Stimulated activated CD8-positive, alpha-beta memory T cell treated with anti-CD3 and anti-CD28 coated beads, Interleukin-2, amount 100 ng/mL, for 48 hours (primary cell): ENCODE results near the gene ACSF3.
"Not testable (repeated sequence)": the region's sequence is repeated elsewhere in the genome, so short reads cannot be mapped to it uniquely, and the experiment has no call there.

Source experiments
- DNase-seq, 2 donors: peaks; one replicate each; pipeline ENCODE4 v3.0.0-alpha.2; 2020; ENCODE audit warnings: low read depth in 2 of 2

ACSF3 gene

DNA sequence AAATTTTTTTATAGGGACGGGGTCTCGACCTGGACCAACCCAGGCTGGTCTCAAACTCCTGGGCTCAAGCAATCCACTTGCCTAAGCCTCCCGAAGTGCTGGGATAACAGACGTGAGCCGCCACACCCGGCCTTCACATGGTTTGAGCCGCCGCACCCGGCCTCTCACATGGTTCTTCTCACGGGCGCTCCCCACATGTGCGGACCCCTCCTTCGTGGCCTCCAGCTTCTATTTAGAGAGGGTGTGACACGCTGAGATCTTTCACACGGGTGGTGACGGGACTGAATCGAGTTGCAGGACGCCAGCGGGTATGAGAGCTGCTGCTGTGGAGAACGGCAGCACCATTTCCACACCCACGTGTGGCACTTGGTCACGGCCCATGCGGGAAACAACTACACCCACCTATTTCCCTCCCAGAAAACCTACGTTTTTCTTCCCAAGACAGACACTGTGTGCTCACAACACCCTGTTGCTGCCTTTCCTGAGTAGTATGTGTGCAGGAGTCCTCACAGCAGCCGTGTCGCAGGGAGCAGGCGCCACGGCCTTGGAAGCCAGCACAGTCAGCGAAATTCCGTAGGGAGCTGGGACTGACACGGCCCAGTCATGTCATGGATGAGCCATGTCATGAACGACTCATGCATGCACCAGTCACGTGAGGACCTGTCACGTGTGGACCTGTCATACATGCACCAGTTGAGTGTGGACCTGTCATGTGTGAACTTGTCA lies 20.1 kb upstream of the ACSF3 start:
- DNase-seq: no peak

DNA sequence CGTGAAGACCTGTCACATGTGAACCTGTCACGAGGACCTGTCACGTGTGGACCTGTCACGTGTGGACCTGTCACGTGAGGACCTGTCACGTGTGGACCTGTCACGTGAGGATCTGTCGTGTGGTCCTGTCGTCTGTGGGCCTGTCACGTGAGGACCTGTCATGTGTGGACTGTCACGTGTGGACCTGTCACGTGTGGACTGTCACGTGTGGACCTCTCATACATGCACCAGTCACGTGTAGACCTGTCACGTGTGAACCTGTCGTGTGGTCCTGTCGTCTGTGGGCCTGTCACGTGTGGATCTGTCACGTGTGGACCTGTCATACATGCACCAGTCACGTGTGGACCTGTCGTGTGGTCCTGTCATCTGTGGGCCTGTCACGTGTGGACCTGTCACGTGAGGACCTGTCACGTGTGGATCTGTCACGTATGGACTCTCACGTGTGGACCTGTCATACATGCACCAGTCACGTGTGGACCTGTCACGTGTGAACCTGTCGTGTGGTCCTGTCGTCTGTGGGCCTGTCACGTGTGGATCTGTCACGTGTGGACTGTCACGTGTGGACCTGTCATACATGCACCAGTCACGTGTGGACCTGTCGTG lies 19.5 kb upstream of the ACSF3 start:
- DNase-seq: not testable (repeated sequence)

DNA sequence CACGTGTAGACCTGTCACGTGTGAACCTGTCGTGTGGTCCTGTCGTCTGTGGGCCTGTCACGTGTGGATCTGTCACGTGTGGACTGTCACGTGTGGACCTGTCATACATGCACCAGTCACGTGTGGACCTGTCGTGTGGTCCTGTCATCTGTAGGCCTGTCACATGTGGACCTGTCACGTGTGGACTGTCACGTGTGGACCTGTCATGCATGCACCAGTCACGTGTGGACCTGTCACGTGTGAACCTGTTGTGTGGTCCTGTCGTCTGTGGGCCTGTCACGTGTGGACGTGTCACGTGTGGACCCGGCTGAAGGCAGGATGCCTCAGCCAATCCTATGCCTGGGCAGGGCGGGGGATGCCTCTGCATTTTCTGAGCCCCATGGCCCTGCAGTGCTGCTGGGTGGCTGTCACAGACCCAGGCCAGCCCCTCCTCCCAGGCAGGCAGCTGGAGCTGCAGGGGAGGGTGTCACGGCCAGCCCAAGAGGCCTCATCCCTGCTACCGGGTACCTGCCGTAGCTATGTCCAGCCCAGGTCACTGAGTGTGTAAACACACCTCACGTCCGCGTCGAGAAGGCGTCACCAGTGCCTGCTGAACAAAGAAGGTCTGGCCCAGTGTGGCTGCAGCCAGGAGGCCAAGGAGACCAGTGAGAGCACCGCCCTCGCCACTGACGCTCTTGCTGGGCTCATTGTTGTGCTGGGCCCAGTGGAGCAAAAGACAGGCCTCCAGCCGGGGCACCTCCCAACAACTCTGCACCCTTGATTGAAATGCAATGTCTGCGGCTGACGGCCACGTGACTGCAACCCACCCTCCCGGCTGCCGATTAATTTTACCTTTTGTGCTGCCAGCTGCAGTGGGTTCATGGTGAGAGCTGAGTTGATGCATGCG lies 18.6 kb upstream of the ACSF3 start:
- no peak for DNase-seq

DNA sequence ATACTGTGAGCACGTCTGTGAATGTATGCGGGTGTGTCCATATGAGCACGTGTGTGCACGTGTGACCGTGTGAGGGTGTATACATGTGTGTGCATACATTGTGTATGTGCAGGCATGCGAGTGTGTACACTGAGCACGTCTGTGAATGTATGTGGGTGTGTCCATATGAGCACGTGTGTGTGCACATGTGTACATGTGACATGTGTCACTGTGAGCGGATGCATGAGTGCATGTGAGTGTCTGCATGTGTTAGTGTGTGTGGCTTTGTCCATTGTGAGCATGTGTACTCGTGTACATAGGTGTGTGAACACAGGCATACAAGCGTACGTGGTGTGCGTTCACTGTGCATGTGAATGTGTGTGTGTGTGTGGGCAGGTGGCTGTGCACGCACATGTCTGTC lies 17.5 kb upstream of the ACSF3 start:
- DNase-seq: no peak

DNA sequence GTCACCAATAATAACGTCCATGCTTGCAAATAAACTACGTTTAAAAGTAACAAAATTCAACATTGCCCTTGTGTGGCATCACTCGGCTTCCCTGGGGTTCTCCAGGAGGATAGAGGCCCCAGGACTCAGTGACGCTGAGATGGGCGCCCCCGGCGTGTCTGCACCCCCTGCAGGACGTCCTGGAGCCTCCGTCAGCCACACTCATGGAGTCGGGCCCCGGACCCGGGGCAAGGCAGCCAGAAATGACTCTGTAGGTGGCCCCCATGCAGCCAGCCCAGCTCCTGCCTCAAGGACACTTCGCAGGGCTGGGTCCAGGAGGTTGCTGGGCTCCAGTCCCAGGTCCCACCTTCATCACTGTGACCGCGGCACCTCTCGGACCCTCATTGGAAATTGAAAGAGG lies 16.6 kb upstream of the ACSF3 start:
- DNase-seq: no peak

DNA sequence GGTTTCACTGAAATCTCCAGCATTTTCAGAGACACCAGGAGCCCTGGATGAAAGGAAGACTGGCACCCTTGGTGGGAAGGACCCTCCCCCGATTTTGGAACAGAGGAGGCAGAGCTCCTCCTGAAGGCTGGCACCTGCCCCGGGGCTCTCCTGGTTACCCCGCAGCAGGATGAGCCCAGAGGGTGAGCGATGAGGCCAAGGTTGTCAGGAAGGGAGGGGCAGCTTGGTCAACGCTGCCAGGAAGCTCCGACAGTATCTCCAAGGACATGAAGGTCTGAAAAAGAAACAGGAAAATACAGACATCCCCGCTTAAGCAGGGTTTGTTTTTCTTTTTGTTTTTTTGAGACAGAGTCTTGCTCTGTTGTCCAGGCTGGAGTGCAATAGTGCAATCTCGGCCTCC lies 15.5 kb upstream of the ACSF3 start:
- no peak for DNase-seq

DNA sequence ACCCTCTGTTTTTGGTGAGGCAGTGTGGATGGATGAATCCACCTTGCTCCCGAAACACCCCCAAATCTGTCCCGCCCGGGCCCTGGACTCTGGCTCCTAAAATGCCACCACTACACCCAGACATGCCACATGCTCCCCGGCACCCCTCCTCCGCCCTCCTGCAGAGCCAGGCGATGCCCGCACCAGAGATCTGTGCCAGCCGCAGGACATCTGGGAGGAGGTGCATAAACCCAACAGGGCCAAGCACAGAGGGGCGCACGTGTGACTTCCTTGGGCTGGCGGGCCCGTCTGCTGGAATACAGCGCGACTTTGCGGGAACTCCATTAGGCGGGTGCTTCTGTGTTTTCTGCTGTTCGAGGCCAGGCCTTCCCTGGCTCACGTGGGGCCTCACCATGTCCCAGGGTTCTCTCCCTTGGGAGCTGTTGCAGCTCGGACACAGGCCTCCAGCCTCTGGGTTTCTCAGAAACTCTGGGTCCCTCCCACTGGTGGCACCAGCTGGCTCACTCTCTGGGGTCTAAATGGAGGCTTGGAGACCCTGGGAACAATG lies 14.1 kb upstream of the ACSF3 start:
- no peak for DNase-seq

DNA sequence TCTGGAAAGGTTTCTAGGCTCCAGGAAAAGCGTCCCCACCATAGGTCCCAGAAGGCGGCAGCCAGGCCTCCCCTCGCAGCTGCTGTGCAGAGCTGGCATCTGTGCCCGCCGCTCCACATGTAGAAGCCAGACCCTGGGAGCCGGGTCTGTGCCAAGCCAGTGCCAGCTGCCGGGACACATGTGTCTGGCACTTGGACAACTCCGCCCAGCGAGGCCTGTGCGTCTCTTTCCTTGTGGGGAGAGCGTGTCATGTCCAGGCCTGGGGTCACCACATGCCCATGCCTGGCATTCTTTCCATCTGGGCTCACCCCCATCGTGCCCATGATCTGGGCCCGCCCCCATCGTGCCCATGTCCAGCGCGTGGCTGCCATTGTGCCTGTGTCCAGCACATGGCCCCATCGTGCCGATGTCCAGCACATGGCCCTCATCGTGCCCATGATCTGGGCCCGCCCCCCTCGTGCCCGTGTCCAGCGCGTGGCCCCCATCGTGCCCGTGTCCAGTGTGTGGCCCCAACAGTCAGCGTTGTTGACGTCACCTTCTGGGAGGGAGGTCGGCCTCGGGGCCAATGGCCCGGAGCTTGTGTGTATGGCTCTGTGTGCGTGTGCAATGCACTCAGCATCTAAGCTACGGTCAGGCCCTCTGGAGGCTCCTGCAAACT lies 13.3 kb upstream of the ACSF3 start:
- DNase-seq: no peak

DNA sequence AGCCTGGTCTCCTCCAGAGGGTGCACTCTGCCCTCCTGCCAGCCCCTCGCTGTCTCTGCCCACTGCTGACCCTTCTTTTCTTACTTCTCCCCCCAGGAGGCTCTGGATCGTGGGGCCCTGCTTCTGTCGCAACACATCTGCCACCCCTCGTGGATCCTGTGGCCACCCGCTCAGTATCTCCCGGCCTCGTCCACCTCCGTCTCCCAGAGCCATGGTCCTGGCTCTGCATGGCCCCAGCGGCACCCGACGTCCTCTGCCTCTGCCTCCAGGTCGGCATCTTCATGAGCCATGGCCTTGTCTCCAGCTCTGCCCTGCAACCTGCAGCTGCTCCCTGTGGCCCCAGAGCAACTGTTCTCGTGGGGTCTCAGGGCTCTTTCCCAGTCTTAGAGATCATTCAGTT lies 12.1 kb upstream of the ACSF3 start:
- no peak for DNase-seq

DNA sequence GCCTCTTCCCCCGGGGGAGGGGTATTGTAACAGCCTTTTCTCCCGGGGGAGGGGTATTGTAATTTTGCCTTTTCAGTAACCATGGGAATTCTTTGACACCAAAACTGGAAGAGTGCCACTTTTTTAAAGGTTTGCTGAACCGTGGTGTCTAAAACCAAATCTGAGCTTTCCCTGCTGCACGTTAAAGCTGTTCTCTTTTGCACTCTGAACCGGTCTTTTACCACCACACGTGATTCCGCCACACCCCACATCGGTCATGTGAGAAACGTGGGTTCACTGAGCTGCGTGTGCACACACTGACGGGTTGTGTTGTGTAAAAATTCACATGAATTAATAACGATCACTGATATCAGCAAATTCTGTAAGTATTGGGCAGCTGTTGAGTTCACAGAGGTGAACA lies 9.2 kb upstream of the ACSF3 start:
- DNase-seq: no peak

DNA sequence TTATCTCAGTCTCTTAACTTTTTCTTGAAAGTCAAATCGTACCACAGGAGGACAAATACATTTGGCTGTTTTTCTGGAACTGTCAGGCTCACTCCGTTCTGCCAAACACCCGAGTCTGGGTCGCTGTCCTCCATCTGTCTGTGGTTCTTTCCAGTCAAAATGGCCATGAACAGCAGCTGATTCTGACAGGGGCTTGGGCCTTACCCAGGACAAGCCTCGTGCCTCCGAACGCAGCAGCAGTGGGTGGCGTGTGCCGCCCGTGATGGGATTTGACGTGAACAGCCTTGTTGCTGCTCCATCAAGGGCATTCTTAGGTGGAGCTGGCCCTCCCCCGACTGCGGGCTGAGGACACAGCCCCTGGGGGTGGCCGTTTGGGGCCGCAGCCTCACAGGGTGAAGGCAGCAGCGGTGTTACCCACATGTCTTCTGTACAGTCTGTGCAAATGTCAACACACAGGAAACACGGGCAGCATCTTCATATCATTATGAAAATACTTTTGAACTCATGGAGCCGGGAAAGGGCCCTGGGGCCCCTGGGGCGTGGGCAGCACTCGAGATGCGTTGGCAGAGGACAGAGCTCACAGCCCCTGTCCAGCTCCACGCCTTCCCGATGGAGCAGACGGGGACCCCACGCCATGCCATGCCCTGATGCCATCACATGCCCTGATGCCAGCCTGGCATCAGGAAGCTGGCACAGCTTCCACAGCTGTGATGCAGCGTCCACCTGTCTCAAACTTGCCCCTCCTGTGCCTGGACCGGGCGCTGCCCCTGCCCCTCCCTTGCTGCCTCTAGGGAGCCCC lies 8.6 kb upstream of the ACSF3 start:
- DNase-seq: no peak

DNA sequence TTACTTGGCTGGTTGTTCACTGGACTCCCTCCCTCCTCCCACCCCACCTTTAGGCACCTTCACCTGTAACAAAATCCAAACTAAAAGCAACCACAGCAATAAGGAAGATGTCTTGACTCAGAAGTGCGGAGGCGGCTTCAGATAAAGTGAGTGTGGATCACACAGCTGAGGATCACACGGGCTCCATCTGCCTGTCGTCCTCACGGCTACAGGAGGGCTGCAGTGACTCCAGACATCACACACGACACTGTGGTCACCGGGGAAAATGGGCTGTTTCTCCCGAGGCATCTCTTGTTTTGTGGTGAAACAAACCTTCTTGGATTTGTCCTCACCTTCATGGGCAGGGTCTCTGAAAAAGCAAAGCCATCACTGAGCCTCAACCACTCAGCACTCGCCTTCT lies 7.9 kb upstream of the ACSF3 start:
- no peak for DNase-seq

DNA sequence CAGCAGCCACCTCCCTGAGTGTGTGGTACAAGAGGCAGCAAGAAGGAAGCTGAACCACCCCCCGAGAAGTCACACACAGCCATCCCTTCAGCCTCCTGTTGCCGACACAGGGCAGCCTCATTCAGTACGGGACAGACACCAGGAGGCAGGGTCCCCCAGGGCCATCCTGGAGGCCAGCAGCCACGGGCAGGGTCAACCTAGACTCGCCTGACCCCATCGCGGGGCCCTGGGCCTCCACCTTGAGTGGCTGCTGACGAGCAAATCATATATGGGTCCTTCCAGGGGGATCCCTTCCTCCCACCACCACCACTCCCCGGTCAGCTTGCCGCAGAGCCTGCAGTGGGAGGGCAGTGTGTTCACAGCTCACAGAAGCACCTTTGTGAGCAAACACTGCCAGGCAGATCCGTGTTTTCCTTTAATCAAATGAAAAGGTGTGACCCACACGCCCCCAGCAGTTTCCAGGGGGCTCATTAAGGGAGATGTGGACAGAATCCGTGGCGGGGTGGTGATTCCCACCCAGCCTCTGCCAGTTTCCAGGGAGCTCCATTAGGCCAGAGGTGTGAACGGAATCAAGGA lies 5.6 kb upstream of the ACSF3 start:
- DNase-seq: no peak

DNA sequence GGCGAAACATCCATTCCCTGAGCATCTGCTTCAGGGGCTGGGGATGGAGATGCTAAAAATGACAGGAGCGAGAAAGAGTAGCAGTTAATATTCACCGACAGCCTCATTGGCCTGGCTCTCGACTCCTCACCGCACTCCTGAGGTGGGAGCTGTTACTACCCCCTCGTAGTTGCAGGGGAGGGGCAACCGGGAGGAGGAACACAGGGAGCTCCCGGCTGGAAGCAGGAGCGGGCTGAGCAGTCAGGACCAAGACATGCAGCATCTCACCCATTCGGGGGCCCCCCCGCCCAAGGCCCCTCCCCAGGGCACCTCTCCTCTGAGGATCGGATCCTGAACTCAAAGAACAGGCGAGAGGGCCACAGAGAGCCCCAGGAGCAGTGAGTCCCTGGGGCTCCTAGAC lies 4.5 kb upstream of the ACSF3 start:
- DNase-seq: no peak

DNA sequence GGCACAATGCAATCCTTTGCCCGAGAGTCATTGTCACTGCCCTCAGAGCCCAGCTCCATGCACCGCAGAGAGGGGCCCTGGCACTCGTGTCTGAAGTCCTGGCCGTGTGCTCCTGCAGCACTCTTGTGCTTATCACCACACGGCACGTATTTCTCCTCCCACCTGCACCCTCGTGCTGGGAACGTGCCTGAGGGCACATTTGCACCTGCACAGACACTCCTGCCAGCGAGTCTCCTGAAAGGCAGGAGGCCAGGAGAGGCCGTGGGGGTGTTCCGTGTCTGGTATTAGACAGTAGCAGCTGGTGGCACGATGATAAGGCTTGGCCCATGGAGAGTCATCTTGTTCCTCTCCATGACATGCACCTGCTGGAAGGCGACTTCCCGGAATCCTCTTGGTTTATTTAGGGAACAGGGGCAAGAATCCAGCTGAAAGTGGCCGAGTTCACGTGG lies 3.4 kb upstream of the ACSF3 start:
- DNase-seq: no peak

DNA sequence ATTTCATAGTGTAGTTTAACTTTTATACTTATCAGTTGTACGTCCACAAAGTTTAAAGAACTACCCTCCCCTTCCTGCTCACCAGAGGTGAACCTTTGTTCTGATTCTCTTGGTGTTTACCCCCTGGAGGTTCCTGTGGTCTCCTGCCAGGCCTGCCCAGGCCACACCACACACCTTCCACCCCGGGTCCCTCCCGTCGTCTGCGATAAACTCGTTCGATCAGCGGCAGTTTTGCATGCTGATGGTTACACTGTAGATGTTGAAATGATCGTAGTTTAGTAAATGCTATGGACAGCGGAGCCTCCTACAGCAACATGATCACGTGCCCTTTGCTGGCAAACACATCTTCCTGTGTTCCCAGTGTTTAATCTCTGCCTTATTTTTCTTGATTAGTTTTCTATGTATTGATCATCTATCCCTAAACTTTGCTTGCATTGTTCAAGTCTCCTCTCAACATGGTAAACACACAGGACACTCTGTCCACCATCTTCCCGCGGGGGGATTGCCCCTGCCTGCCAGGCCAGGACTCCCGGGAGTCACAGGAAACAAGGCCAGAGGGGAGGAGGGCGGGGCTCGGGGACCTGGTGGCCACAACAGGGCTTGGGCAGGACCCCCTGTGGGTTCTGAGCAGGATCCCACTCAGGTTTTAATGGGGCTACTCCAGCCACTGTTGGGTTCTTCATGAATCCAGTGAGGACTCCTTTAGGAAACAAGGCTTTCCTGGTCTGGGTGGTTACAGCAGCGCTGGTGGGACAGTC lies 2.8 kb upstream of the ACSF3 start:
- DNase-seq: no peak

DNA sequence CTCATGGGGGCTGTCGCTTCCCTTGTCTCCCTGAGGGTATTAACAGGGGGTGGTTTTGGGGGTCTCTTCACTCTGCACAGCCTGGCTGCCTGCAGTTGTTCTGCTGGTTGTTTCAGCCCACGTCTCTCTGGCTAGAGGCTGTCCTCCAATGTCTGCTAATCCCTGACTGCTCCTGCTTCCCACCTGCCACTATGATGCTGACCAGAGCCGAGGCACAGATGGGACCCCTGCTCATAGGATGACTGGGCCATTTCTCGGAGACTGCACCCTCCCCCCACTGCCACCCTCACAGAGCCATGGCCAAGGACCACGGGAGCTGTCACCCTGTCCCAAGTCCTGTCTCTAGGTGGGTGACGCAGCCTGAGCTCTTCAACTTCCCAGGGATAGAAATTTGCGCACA lies 1.6 kb upstream of the ACSF3 start:
- DNase-seq: no peak

DNA sequence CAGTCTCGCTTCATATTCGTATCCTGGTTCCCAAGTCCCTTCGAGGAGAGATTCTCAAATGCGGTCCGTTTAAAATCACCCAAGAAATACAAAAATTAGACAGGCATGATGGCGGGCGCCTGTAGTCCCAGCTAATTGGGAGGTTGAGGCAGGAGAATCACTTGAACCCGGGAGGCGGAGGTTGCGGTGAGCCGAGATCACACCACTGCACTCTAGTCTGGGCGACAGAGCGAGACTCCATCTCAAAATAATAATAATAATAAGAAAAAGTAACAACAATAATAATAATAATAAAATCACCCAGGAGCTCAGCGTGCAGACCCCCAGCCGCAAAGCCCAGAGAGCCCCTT lies 425 bp upstream of the ACSF3 start:
- not testable (repeated sequence) for DNase-seq

DNA sequence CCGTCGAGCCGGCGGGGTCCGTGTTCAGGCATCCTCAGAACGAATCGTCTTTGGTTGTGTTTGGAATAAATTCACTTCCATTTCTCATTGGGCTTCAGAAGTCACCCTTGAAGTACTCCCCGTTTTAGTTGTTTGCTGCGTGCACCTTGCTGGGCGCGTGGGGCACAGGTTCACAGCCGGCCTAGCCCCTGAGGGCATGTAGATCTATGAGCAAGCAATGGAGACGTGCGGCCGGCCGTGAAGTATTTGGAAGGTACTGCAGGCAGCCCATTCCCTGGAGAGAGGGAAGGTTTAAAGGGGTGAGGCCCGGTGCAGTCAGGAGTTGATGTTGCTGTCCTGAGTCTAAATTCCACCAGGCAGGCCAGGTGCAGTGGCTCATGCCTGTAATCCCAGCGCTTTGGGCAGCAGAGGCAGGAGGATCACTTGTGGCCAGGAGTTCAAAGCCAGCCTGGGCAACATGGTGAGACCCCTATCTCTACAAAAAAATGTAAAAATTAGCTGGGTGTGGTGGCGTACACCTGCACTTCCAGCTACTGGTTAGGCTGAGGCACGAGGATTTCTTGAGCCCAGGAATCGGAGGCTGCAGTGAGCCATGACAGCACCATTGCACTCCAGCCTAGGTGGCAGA lies 714 bp downstream of the ACSF3 start:
- DNase-seq: no peak

DNA sequence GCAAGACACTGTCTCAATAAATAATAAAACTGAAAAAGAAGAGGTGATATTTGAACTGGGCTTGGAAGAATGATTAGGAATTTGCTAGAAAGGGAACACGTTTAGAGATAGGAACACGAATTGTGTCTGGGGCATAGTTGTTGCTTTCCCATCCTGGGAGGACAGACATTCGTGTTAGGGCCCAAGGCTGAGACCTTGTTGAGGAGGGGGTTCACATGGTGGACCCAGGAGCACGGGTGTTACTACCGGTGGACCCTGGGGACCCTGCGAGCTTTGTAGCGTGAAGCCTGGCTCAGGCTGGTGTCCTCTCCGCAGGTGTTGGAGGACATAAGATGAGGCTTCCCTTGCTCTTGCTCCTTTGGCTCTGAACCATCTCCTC lies 1.2 kb downstream of the ACSF3 start:
- no peak for DNase-seq
